Measurements from ENCODE around the gene GTF3C4.

- no peak for TF ChIP-seq POLR2A (IDR thresholded peaks at IDR 0.05)
- no peak for TF ChIP-seq CTCF (IDR thresholded peaks at IDR 0.05)
These were observed 23.9 kb downstream of the GTF3C4 start for GRCh38 chr9:132694144-132694543.
